ENCODE measurements around the gene PRXL2B.

The PRXL2B gene

GRCh38 chr1:2587071-2587859 is 688 bp downstream of the PRXL2B start:
- peak; percentile 70 for DNase-seq

GRCh38 chr1:2587860-2588571 is 1.4 kb downstream of the PRXL2B start:
- DNase-seq = no peak

GRCh38 chr1:2588661-2589430 is 2.3 kb downstream of the PRXL2B start:
- DNase-seq = no peak

GRCh38 chr1:2589431-2590232 is 3.1 kb downstream of the PRXL2B start:
- no peak for DNase-seq

- DNase-seq = no peak
Measured at GRCh38 chr1:2590233-2591141, 3.9 kb downstream of the PRXL2B start.

- DNase-seq = no peak
Measured at GRCh38 chr1:2591233-2591580, 4.6 kb downstream of the PRXL2B start.

- DNase-seq = no peak
Measured at GRCh38 chr1:2591581-2592261, 5.1 kb downstream of the PRXL2B start.

GRCh38 chr1:2592672-2593071 is 6.1 kb downstream of the PRXL2B start:
- no peak for DNase-seq

- DNase-seq = no peak
Measured at GRCh38 chr1:2593251-2593878, 6.8 kb downstream of the PRXL2B start.

GRCh38 chr1:2594001-2594640 is 7.5 kb downstream of the PRXL2B start:
- no peak for DNase-seq

- DNase-seq = no peak
Measured at GRCh38 chr1:2594641-2595131, 8.1 kb downstream of the PRXL2B start.

- no peak for DNase-seq
Measured at GRCh38 chr1:2595261-2595811, 8.8 kb downstream of the PRXL2B start.

- no peak for DNase-seq
Measured at GRCh38 chr1:2595812-2596529, 9.4 kb downstream of the PRXL2B start.

GRCh38 chr1:2596530-2597333 is 10.2 kb downstream of the PRXL2B start:
- no peak for DNase-seq

GRCh38 chr1:2597441-2598328 is 11.1 kb downstream of the PRXL2B start:
- no peak for DNase-seq

- no peak for DNase-seq
Measured at GRCh38 chr1:2598329-2598931, 11.9 kb downstream of the PRXL2B start.

All from retina (tissue), 1 donor.